Ascending aorta (tissue), 2 donors: Measurements from ENCODE around the gene SRRM4. TPM values are rescaled to one million over a fixed set of nuclear protein-coding genes. Genes with fewer than 3 reads are reported as not detected.

Experiments
- DNase-seq, 2 donors: peaks; one replicate each; pipeline ENCODE4 v3.0.0-alpha.2; 2019; ENCODE audit warnings: low spot score in 2 of 2
- H3K27ac ChIP-seq, 2 donors: fragments of 200-600 bp; sonication (generic); one replicate each; pipeline ENCODE4 v1.5.1; 2016 to 2017; ENCODE audit warnings: mild to moderate bottlenecking in 1 of 2
- H3K27me3 ChIP-seq: fragments of 200-600 bp; sonication (generic); one replicate; pipeline ENCODE4 v1.5.1; 2017
- H3K36me3 ChIP-seq, 2 donors: fragments of 200-600 bp; sonication (generic); one replicate each; pipeline ENCODE4 v1.5.1; 2016
- H3K4me1 ChIP-seq, 2 donors: fragments of 200-600 bp; sonication (generic); one replicate each; pipeline ENCODE4 v1.5.1; 2016 to 2017; ENCODE audit warnings: mild to moderate bottlenecking in 1 of 2
- H3K4me3 ChIP-seq, 2 donors: fragments of 200-600 bp; sonication (generic); one replicate each; pipeline ENCODE4 v1.5.1; 2016 to 2017; ENCODE audit warnings: mild to moderate bottlenecking in 1 of 2
- H3K9me3 ChIP-seq, 2 donors: fragments of 200-600 bp; sonication (generic); one replicate each; pipeline ENCODE4 v1.5.1; 2016
- intact Hi-C: fragments of 100-400 bp; cut with DNase I; formaldehyde crosslinking; loops from one replicate; pipeline ENCODE4 v1.15.1; 2023
- total RNA-seq: library from RNA; depleted of rRNA; stranded (reverse); fragments of >200 nt; gene quantifications from one replicate; pipeline ENCODE4 v1.1.0, GENCODE V29; 2016
- TF ChIP-seq, protein P1 (sequence below), 3 experiments: fragments of 200-600 bp in 2 of 3; fragments of 450-650 bp in 1 of 3; sonication (generic) in 2 of 3; IDR thresholded peaks; one replicate each; pipeline ENCODE4 v1.5.1; 2016 to 2019; ENCODE audit warnings: antibody characterized with exemption in 3 of 3, mild to moderate bottlenecking in 1 of 3, moderate library complexity in 1 of 3

Gene SRRM4
- total RNA-seq, 1 donor from 2014 or later: not detected

- TF ChIP-seq, protein P1, sequence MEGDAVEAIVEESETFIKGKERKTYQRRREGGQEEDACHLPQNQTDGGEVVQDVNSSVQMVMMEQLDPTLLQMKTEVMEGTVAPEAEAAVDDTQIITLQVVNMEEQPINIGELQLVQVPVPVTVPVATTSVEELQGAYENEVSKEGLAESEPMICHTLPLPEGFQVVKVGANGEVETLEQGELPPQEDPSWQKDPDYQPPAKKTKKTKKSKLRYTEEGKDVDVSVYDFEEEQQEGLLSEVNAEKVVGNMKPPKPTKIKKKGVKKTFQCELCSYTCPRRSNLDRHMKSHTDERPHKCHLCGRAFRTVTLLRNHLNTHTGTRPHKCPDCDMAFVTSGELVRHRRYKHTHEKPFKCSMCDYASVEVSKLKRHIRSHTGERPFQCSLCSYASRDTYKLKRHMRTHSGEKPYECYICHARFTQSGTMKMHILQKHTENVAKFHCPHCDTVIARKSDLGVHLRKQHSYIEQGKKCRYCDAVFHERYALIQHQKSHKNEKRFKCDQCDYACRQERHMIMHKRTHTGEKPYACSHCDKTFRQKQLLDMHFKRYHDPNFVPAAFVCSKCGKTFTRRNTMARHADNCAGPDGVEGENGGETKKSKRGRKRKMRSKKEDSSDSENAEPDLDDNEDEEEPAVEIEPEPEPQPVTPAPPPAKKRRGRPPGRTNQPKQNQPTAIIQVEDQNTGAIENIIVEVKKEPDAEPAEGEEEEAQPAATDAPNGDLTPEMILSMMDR (IDR thresholded peaks at IDR 0.05): no peak
- H3K36me3 ChIP-seq: no peaks in the 10 kb centered on the region
- no peak overlapping the region for H3K27ac ChIP-seq
- DNase-seq: no peak
- H3K27me3 ChIP-seq: no peaks in the 10 kb centered on the region
- intact Hi-C loops: no loop called here
- H3K4me1 ChIP-seq: no peaks in the 10 kb centered on the region
- H3K9me3 ChIP-seq: no peaks in the 10 kb centered on the region
- H3K4me3 ChIP-seq: no peak overlapping the region
Observed at GRCh38 chr12:119044094-119044493, 62.8 kb downstream of the SRRM4 start.

GRCh38 chr12:119047641-119048040, 66.3 kb downstream of the SRRM4 start:
- Histone ChIP-seq H3K27me3 (no peaks in the 10 kb centered on the region), H3K27ac (no peak overlapping the region), H3K4me3 (no peak overlapping the region), H3K4me1 (no peaks in the 10 kb centered on the region), H3K36me3 (no peaks in the 10 kb centered on the region), H3K9me3 (no peaks in the 10 kb centered on the region)
- no peak for DNase-seq
- TF ChIP-seq, protein P1 (IDR thresholded peaks at IDR 0.05): no peak
- intact Hi-C loops: no loop called here

- intact Hi-C loops: no loop called here
- TF ChIP-seq, protein P1 (IDR thresholded peaks at IDR 0.05): no peak
- no peak for DNase-seq
- H3K27me3 ChIP-seq: no peaks in the 10 kb centered on the region
- H3K4me1 ChIP-seq: no peaks in the 10 kb centered on the region
- no peak overlapping the region for H3K27ac ChIP-seq
- H3K36me3 ChIP-seq: no peaks in the 10 kb centered on the region
- no peak overlapping the region for H3K4me3 ChIP-seq
- H3K9me3 ChIP-seq: no peaks in the 10 kb centered on the region
Observed at GRCh38 chr12:119050663-119051062, 69.3 kb downstream of the SRRM4 start.

DNA sequence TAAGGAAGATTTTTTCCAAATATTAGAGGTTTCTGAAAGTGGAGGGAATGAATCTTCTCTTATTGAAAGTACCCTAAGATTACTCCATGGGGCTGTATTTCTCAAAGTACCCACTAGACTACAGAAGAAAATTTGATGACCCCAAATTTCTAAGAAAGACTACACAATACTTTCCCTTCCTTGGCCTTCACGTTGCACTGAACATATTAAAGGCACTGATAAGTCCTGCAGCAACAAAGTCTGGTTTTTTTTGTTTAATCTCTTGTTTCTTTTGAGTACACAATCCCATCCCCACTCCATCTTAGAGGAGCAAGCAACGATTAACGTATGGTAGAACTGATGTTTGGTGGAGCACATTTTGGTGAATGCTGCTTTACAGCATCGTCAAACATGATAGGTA, 70.1 kb downstream of the SRRM4 start:
- TF ChIP-seq, protein P1 (IDR thresholded peaks at IDR 0.05): no peak
- Histone ChIP-seq H3K36me3 (no peaks in the 10 kb centered on the region), H3K4me1 (no peaks in the 10 kb centered on the region), H3K27ac (no peak overlapping the region), H3K4me3 (no peak overlapping the region), H3K27me3 (no peaks in the 10 kb centered on the region), H3K9me3 (no peaks in the 10 kb centered on the region)
- intact Hi-C loops: no loop called here
- DNase-seq: no peak

- intact Hi-C loops: no loop called here
- Histone ChIP-seq H3K36me3 (no peaks in the 10 kb centered on the region), H3K4me1 (no peaks in the 10 kb centered on the region), H3K27ac (no peak overlapping the region), H3K27me3 (no peaks in the 10 kb centered on the region), H3K9me3 (no peaks in the 10 kb centered on the region), H3K4me3 (no peak overlapping the region)
- no peak for DNase-seq
- TF ChIP-seq, protein P1 (IDR thresholded peaks at IDR 0.05): no peak
Observed at GRCh38 chr12:119052001-119052400, 70.7 kb downstream of the SRRM4 start.

- TF ChIP-seq, protein P1 (IDR thresholded peaks at IDR 0.05): no peak
- no peaks in the 10 kb centered on the region for H3K9me3 ChIP-seq
- no peak overlapping the region for H3K4me3 ChIP-seq
- intact Hi-C loops: no loop called here
- no peaks in the 10 kb centered on the region for H3K4me1 ChIP-seq
- H3K27ac ChIP-seq: no peak overlapping the region
- no peak for DNase-seq
- H3K27me3 ChIP-seq: no peaks in the 10 kb centered on the region
- H3K36me3 ChIP-seq: no peaks in the 10 kb centered on the region
Observed at GRCh38 chr12:119055977-119056376, 74.6 kb downstream of the SRRM4 start.
